ENCODE measurements around the gene UNC50.

UNC50 gene

GRCh38 chr2:98605076-98605475 is 3.3 kb upstream of the UNC50 start:
- TF ChIP-seq CTCF (IDR thresholded peaks at IDR 0.05; ENCODE audit: borderline replicate concordance, control extremely low read depth, extremely low read depth, insufficient read depth, missing control alignments), result no peak
- in situ Hi-C loops (cut with MboI; ENCODE audit: low sequenced_read_pairs, unreplicated experiment), result loop anchor here (10.0 kb wide), 1 partner anchor 200 kb away; no protein-coding TSS in a partner anchor
- DNase-seq (ENCODE audit: low spot score), result no peak

DNA sequence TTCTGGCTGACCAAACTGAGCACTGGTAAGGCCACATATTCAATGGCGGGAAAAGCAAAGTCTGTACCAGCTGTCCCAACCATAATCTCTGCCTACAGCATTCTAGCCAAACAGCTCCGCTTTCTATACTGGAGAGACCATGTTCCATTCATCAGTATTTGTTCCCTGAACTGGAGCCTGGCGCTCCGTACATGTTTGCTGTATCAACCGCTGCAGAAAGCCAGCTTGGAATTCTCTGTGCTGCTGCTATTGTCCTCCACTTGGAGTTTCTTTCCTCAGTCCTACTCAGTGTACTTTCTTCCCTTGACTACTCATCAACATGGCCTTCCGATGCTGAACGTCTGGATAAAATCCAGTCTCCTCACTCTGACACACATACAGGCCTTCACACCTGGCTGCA is 2.0 kb upstream of the UNC50 start:
- in situ Hi-C loops (cut with MboI; ENCODE audit: low sequenced_read_pairs, unreplicated experiment), result loop anchor here (10.0 kb wide), 1 partner anchor 202 kb away; no protein-coding TSS in a partner anchor
- TF ChIP-seq CTCF (IDR thresholded peaks at IDR 0.05; ENCODE audit: borderline replicate concordance, control extremely low read depth, extremely low read depth, insufficient read depth, missing control alignments), result no peak
- no peak for DNase-seq (ENCODE audit: low spot score)

DNA sequence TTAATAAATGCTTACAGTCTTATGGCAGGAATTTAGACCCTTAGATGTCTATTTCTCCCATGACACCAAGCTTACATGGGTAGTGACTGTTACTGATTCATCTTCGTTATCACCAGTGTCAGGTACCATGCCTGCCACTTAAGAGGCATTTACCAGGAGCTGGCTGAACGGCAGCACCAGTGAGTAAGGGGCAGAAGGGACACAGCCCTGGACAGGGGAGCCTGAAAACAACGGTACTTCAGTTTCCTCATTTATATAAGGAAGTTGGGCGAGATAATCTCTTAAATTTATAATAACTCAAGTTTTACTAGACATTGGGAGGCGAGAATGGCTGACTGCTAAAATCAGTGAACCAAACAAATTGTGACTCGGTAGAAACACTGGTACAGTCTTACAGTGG is 1.3 kb upstream of the UNC50 start:
- DNase-seq (ENCODE audit: low spot score), result no peak
- in situ Hi-C loops (cut with MboI; ENCODE audit: low sequenced_read_pairs, unreplicated experiment), result loop anchor here (10.0 kb wide), 1 partner anchor 202 kb away; no protein-coding TSS in a partner anchor
- TF ChIP-seq CTCF (IDR thresholded peaks at IDR 0.05; ENCODE audit: borderline replicate concordance, control extremely low read depth, extremely low read depth, insufficient read depth, missing control alignments), result no peak

DNA sequence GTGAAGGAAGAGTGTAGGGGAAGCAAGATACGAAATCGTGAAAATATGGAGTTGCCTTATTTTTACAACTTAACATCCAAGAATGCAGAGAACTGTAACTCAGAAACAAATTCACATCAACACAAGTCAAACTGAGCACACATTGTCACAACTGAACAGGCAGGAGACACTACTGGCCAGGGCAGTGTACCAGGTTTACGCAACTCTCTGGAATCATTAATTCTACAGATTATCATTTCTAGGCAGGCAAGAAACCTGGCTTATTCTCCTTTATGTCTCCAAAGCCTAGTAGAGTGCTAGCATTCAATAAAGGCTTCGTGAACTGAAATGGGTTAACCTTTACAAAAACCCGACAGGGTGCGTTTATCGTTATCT is 661 bp upstream of the UNC50 start:
- no peak for TF ChIP-seq CTCF (IDR thresholded peaks at IDR 0.05; ENCODE audit: borderline replicate concordance, control extremely low read depth, extremely low read depth, insufficient read depth, missing control alignments)
- no peak for DNase-seq (ENCODE audit: low spot score)
- in situ Hi-C loops (cut with MboI; ENCODE audit: low sequenced_read_pairs, unreplicated experiment), result loop anchor here (10.0 kb wide), 1 partner anchor 203 kb away; no protein-coding TSS in a partner anchor

GRCh38 chr2:98608962-98609604 is 694 bp downstream of the UNC50 start:
- TF ChIP-seq CTCF (IDR thresholded peaks at IDR 0.05; ENCODE audit: borderline replicate concordance, control extremely low read depth, extremely low read depth, insufficient read depth, missing control alignments), result no peak
- in situ Hi-C loops (cut with MboI; ENCODE audit: low sequenced_read_pairs, unreplicated experiment), result loop anchor here (10.0 kb wide), 1 partner anchor 204 kb away; no protein-coding TSS in a partner anchor
- no peak for DNase-seq (ENCODE audit: low spot score)

GRCh38 chr2:98614024-98614739 is 5.8 kb downstream of the UNC50 start:
- TF ChIP-seq CTCF (IDR thresholded peaks at IDR 0.05; ENCODE audit: borderline replicate concordance, control extremely low read depth, extremely low read depth, insufficient read depth, missing control alignments), result no peak
- in situ Hi-C loops (cut with MboI; ENCODE audit: low sequenced_read_pairs, unreplicated experiment), result no loop called here
- no peak for DNase-seq (ENCODE audit: low spot score)
